ENCODE measurements around the gene TLR7.

Gene TLR7

GRCh38 chrX:12929701-12930100 lies 62.8 kb downstream of the TLR7 start:
- CTCF ChIA-PET: no interaction called here
- POLR2A ChIA-PET (ENCODE audit: low non-redundant PET): no interaction called here
- no peak for DNase-seq (ENCODE audit: low spot score)
- H3K27ac ChIP-seq: no peak overlapping the region
- no peak for TF ChIP-seq CTCF (conservative IDR thresholded peaks at IDR 0.05; ENCODE audit: low read depth)

GRCh38 chrX:12930150-12930549 lies 63.3 kb downstream of the TLR7 start:
- CTCF ChIA-PET: no interaction called here
- H3K27ac ChIP-seq: no peak overlapping the region
- POLR2A ChIA-PET (ENCODE audit: low non-redundant PET): no interaction called here
- DNase-seq (ENCODE audit: low spot score): no peak
- no peak for TF ChIP-seq CTCF (conservative IDR thresholded peaks at IDR 0.05; ENCODE audit: low read depth)

- no peak overlapping the region for H3K27ac ChIP-seq
- CTCF ChIA-PET: no interaction called here
- TF ChIP-seq CTCF (conservative IDR thresholded peaks at IDR 0.05; ENCODE audit: low read depth): no peak
- POLR2A ChIA-PET (ENCODE audit: low non-redundant PET): no interaction called here
- no peak for DNase-seq (ENCODE audit: low spot score)
Observed at GRCh38 chrX:12932244-12932643, 65.4 kb downstream of the TLR7 start.

GRCh38 chrX:12934850-12935249 lies 68.0 kb downstream of the TLR7 start:
- CTCF ChIA-PET: interaction anchor here (0.6 kb wide), 1 partner anchor 480 kb away, joined by 4 read pairs; no protein-coding TSS in a partner anchor

GRCh38 chrX:12936947-12937346 lies 70.1 kb downstream of the TLR7 start:
- DNase-seq (ENCODE audit: low spot score): no peak
- no peak for TF ChIP-seq CTCF (conservative IDR thresholded peaks at IDR 0.05; ENCODE audit: low read depth)
- ChIA-PET CTCF (no interaction called here), POLR2A (ENCODE audit: low non-redundant PET) (no interaction called here)
- no peak overlapping the region for H3K27ac ChIP-seq

More at GRCh38 chrX:12934850-12935249, 68.0 kb downstream of the TLR7 start:
- TF ChIP-seq CTCF (conservative IDR thresholded peaks at IDR 0.05; ENCODE audit: low read depth): no peak
- POLR2A ChIA-PET (ENCODE audit: low non-redundant PET): no interaction called here
- DNase-seq (ENCODE audit: low spot score): no peak
- no peak overlapping the region for H3K27ac ChIP-seq

Data from RWPE1 (cell line).